ENCODE data around the gene CFAP57.

CFAP57 gene

DNA sequence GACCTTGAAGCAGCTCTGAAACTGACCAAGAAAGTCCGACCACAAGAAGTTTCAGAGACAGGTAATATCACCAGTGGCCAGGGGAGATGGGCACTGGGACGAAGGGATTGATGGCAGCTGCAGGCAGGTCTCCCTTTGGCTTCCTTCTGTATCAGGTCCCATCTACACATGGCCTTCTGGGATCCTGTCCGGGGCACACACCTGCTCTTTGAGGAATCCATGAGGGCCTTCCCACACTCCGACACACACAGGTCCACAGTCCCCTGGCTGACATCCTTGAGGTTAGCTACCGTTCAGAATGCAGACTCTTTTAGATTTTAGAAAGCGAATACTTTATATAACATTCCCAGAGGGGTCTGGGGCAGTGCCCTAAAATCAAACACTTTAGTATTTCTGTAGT lies 71.2 kb downstream of the CFAP57 start:
- Histone ChIP-seq H3K27me3 (ENCODE audit: insufficient read depth, insufficient read length) (no peaks in the 10 kb centered on the region), H3K4me3 (ENCODE audit: insufficient read length, low read depth) (no peak overlapping the region), H3K36me3 (ENCODE audit: insufficient read depth, insufficient read length, low read length) (no peaks in the 10 kb centered on the region), H3K9ac (ENCODE audit: insufficient read length, low read depth) (no peak overlapping the region), H3K9me3 (ENCODE audit: insufficient read depth, low read length) (peaks cover 35% of the 10 kb centered on the region), H3K4me1 (ENCODE audit: insufficient read depth, insufficient read length) (peaks cover 7% of the 10 kb centered on the region)
- TF ChIP-seq SUZ12 (IDR thresholded peaks at IDR 0.05; ENCODE audit: extremely low read depth, insufficient read depth, insufficient read length), result no peak
- no peak for TF ChIP-seq ZNF274 (IDR thresholded peaks at IDR 0.05; ENCODE audit: low read depth, low read length)
- TF ChIP-seq YY1 (IDR thresholded peaks at IDR 0.05; ENCODE audit: insufficient read depth, insufficient read length), result no peak
- no peak for DNase-seq (ENCODE audit: low read depth, low spot score)

DNA sequence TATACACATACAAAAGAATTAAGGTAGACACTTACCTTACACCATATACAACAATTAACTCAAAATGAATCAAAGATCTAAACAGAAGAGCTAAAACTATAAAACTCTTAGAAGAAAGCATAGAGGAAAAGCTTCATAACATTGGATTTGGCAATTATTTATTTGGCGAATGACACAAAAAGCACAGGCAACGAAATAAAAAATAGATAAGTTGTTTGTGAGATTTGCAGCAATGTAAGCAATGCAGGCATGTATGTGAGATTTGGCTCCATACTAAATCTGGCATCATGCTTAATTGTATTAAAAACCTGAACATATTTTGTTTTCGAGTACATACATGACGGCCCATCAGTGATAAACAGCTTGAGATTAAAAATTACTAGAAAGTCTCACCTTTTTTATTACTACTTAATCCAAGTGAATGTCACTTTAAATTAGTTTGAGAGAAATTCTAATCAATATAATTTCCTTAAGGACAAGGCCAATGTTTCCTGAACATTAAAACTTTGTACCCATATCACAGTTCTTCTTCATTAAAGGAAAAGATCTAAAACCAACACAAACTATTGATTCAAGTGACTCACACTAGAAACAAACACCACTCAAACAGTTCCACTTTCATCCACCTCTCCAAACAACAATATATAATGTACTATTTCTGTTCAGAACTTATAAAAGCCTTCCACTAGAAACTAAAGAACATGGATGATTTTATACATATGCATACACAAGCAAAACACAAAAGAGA lies 74.5 kb downstream of the CFAP57 start:
- no peaks in the 10 kb centered on the region for H3K27me3 ChIP-seq (ENCODE audit: insufficient read depth, insufficient read length)
- no peak overlapping the region for H3K4me3 ChIP-seq (ENCODE audit: insufficient read length, low read depth)
- DNase-seq (ENCODE audit: low read depth, low spot score), result no peak
- H3K4me1 ChIP-seq (ENCODE audit: insufficient read depth, insufficient read length), result peaks cover 2% of the 10 kb centered on the region
- H3K9me3 ChIP-seq (ENCODE audit: insufficient read depth, low read length), result peaks cover 65% of the 10 kb centered on the region
- H3K9ac ChIP-seq (ENCODE audit: insufficient read length, low read depth), result no peak overlapping the region
- H3K36me3 ChIP-seq (ENCODE audit: insufficient read depth, insufficient read length, low read length), result no peaks in the 10 kb centered on the region
- TF ChIP-seq SUZ12 (IDR thresholded peaks at IDR 0.05; ENCODE audit: extremely low read depth, insufficient read depth, insufficient read length) (no peak), YY1 (IDR thresholded peaks at IDR 0.05; ENCODE audit: insufficient read depth, insufficient read length) (no peak), ZNF274 (IDR thresholded peaks at IDR 0.05; ENCODE audit: low read depth, low read length) (no peak)

DNA sequence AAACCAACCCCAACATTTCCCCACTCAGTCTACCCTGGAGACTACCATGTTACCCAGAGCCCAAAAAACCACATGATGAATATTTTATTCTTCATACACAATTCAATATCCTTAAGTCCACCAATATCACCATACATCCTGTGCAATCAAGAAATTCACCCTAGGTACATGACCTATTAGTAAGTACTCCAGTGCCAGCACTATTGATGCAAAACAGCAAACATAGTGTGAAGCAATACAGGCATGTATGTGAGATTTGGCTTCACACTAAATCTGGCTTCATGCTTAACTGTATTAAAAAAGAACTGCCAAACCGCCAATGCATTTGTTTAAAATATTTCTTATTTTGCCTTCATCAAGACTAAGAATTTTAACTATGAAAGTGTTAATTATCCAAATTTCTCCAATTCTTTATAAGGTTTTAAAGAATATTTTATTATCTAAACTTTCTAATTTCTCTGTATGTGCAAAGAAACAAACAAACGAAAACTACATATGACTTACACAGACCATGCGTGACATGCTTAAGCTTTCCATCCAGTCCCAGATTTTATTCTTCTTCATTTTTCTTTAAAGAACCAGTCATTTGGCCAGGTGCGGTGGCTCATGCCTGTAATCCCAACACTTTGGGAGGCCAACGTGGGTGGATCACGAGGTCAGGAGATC lies 75.3 kb downstream of the CFAP57 start:
- H3K9me3 ChIP-seq (ENCODE audit: insufficient read depth, low read length), result peaks cover 67% of the 10 kb centered on the region
- no peak for TF ChIP-seq SUZ12 (IDR thresholded peaks at IDR 0.05; ENCODE audit: extremely low read depth, insufficient read depth, insufficient read length)
- no peak for TF ChIP-seq ZNF274 (IDR thresholded peaks at IDR 0.05; ENCODE audit: low read depth, low read length)
- TF ChIP-seq YY1 (IDR thresholded peaks at IDR 0.05; ENCODE audit: insufficient read depth, insufficient read length), result no peak
- no peak for DNase-seq (ENCODE audit: low read depth, low spot score)
- H3K4me3 ChIP-seq (ENCODE audit: insufficient read length, low read depth), result no peak overlapping the region
- no peaks in the 10 kb centered on the region for H3K27me3 ChIP-seq (ENCODE audit: insufficient read depth, insufficient read length)
- no peaks in the 10 kb centered on the region for H3K36me3 ChIP-seq (ENCODE audit: insufficient read depth, insufficient read length, low read length)
- H3K4me1 ChIP-seq (ENCODE audit: insufficient read depth, insufficient read length), result no peaks in the 10 kb centered on the region
- no peak overlapping the region for H3K9ac ChIP-seq (ENCODE audit: insufficient read length, low read depth)

DNA sequence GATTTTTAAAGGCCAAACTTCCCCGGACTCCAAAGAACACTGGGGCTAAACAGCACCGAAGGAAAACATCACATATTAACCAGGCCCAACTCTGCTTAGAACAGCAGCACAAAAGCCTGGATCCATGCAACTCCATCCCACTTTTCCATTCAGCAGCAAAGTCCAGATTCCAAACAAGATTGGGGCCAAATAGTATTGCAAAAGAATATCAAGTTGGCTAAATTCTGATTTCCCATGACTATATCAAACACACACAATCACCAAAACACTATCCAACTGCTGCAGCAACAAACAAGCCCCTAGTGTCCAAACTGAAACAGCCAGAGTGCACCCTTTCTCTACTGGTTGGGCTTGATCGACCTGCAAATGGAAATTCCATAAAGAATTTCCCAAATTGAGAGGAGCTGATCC lies 78.2 kb downstream of the CFAP57 start:
- H3K27me3 ChIP-seq (ENCODE audit: insufficient read depth, insufficient read length), result no peaks in the 10 kb centered on the region
- no peaks in the 10 kb centered on the region for H3K36me3 ChIP-seq (ENCODE audit: insufficient read depth, insufficient read length, low read length)
- H3K4me1 ChIP-seq (ENCODE audit: insufficient read depth, insufficient read length), result no peaks in the 10 kb centered on the region
- no peak for DNase-seq (ENCODE audit: low read depth, low spot score)
- peaks cover 61% of the 10 kb centered on the region for H3K9me3 ChIP-seq (ENCODE audit: insufficient read depth, low read length)
- H3K9ac ChIP-seq (ENCODE audit: insufficient read length, low read depth), result no peak overlapping the region
- no peak for TF ChIP-seq SUZ12 (IDR thresholded peaks at IDR 0.05; ENCODE audit: extremely low read depth, insufficient read depth, insufficient read length)
- H3K4me3 ChIP-seq (ENCODE audit: insufficient read length, low read depth), result no peak overlapping the region

DNA sequence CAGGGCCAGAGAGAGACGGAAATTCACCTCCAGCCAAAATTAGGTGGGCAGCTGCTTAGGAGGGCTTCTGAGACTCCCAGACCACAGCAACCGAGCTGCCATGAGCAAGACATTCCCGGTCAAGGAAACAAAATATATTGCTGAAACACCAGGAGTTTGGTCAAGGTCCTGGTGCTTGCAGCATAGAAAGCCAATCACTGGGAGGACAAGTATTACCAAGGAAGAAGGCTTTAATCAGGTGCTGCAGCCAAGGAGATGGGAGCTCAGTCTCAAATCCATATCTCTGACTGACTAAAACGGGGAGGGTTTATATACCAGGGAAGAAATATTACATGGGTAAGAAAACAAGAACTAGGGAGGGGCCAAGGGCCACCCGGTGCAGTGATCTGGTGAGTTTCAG lies 78.9 kb downstream of the CFAP57 start:
- TF ChIP-seq ZNF274 (IDR thresholded peaks at IDR 0.05; ENCODE audit: low read depth, low read length) (no peak), SUZ12 (IDR thresholded peaks at IDR 0.05; ENCODE audit: extremely low read depth, insufficient read depth, insufficient read length) (no peak), YY1 (IDR thresholded peaks at IDR 0.05; ENCODE audit: insufficient read depth, insufficient read length) (no peak)
- Histone ChIP-seq H3K4me1 (ENCODE audit: insufficient read depth, insufficient read length) (no peaks in the 10 kb centered on the region), H3K4me3 (ENCODE audit: insufficient read length, low read depth) (no peak overlapping the region), H3K9me3 (ENCODE audit: insufficient read depth, low read length) (peaks cover 54% of the 10 kb centered on the region), H3K9ac (ENCODE audit: insufficient read length, low read depth) (no peak overlapping the region), H3K36me3 (ENCODE audit: insufficient read depth, insufficient read length, low read length) (no peaks in the 10 kb centered on the region), H3K27me3 (ENCODE audit: insufficient read depth, insufficient read length) (no peaks in the 10 kb centered on the region)
- DNase-seq (ENCODE audit: low read depth, low spot score), result no peak

GRCh38 chr1:43252225-43252624 lies 80.1 kb downstream of the CFAP57 start:
- no peak for TF ChIP-seq ZNF274 (IDR thresholded peaks at IDR 0.05; ENCODE audit: low read depth, low read length)
- no peak for TF ChIP-seq YY1 (IDR thresholded peaks at IDR 0.05; ENCODE audit: insufficient read depth, insufficient read length)
- no peak for TF ChIP-seq SUZ12 (IDR thresholded peaks at IDR 0.05; ENCODE audit: extremely low read depth, insufficient read depth, insufficient read length)
- H3K9ac ChIP-seq (ENCODE audit: insufficient read length, low read depth), result no peak overlapping the region
- no peaks in the 10 kb centered on the region for H3K36me3 ChIP-seq (ENCODE audit: insufficient read depth, insufficient read length, low read length)
- no peak overlapping the region for H3K4me3 ChIP-seq (ENCODE audit: insufficient read length, low read depth)
- no peaks in the 10 kb centered on the region for H3K27me3 ChIP-seq (ENCODE audit: insufficient read depth, insufficient read length)
- H3K4me1 ChIP-seq (ENCODE audit: insufficient read depth, insufficient read length), result no peaks in the 10 kb centered on the region
- H3K9me3 ChIP-seq (ENCODE audit: insufficient read depth, low read length), result peaks cover 49% of the 10 kb centered on the region
- DNase-seq (ENCODE audit: low read depth, low spot score), result no peak

GRCh38 chr1:43253173-43253572 lies 81.0 kb downstream of the CFAP57 start:
- Histone ChIP-seq H3K9ac (ENCODE audit: insufficient read length, low read depth) (no peak overlapping the region), H3K4me1 (ENCODE audit: insufficient read depth, insufficient read length) (no peaks in the 10 kb centered on the region), H3K27me3 (ENCODE audit: insufficient read depth, insufficient read length) (no peaks in the 10 kb centered on the region), H3K36me3 (ENCODE audit: insufficient read depth, insufficient read length, low read length) (no peaks in the 10 kb centered on the region), H3K9me3 (ENCODE audit: insufficient read depth, low read length) (peaks cover 49% of the 10 kb centered on the region), H3K4me3 (ENCODE audit: insufficient read length, low read depth) (no peak overlapping the region)
- TF ChIP-seq SUZ12 (IDR thresholded peaks at IDR 0.05; ENCODE audit: extremely low read depth, insufficient read depth, insufficient read length) (no peak), ZNF274 (IDR thresholded peaks at IDR 0.05; ENCODE audit: low read depth, low read length) (no peak), YY1 (IDR thresholded peaks at IDR 0.05; ENCODE audit: insufficient read depth, insufficient read length) (no peak)
- no peak for DNase-seq (ENCODE audit: low read depth, low spot score)
